Keratinocyte (primary cell): ENCODE measurements around the gene ATP12A. TPM values are rescaled to one million over a fixed set of nuclear protein-coding genes. Genes with fewer than 3 reads are reported as not detected.

Experiments used
- DNase-seq: peaks from one replicate; pipeline ENCODE4 v3.0.0-alpha.2; 2011; ENCODE audit warnings: low read depth, missing footprints, low spot score
- FAIRE-seq: peaks from 2 replicates; lab custom pipeline; 2011; peaks lifted over from hg19 to GRCh38; lab: Jason Lieb, UNC
- H2AFZ ChIP-seq: 2 replicates; pipeline ENCODE4 v1.6.0; 2012; ENCODE audit warnings: low read length, control low read depth, inconsistent platforms; ENCODE audit not compliant: control insufficient read depth
- H3K27ac ChIP-seq: 2 replicates; pipeline ENCODE4 v1.5.1; 2011; ENCODE audit warnings: low read length; ENCODE audit not compliant: control insufficient read depth, insufficient read depth
- H3K27me3 ChIP-seq: 3 replicates; pipeline ENCODE4 v1.6.0; 2011; ENCODE audit warnings: low read length; ENCODE audit not compliant: control insufficient read depth, insufficient read depth; ENCODE audit errors: extremely low read depth
- H3K36me3 ChIP-seq, 2 experiments: 2 replicates in 1 of 2; 3 replicates in 1 of 2; pipeline ENCODE4 v1.5.1; 2011; ENCODE audit warnings: low read length in 2 of 2, mild to moderate bottlenecking in 1 of 2; ENCODE audit not compliant: control insufficient read depth in 2 of 2, insufficient read depth in 2 of 2; ENCODE audit errors: extremely low read depth in 1 of 2
- H3K4me1 ChIP-seq: 3 replicates; pipeline ENCODE4 v1.5.1; 2011; ENCODE audit warnings: low read length; ENCODE audit not compliant: control insufficient read depth, insufficient read depth; ENCODE audit errors: extremely low read depth
- H3K4me2 ChIP-seq: 3 replicates; pipeline ENCODE4 v1.6.0; 2011; ENCODE audit warnings: low read depth, low read length; ENCODE audit not compliant: control insufficient read depth, insufficient read depth; ENCODE audit errors: extremely low read depth
- H3K4me3 ChIP-seq, 3 experiments: fragments of 200-600 bp in 1 of 3; sonication (generic) in 1 of 3; 2 replicates in 2 of 3; 3 replicates in 1 of 3; pipeline ENCODE4 v1.5.1; 2011 to 2016; ENCODE audit warnings: low read length in 3 of 3, mild to moderate bottlenecking in 3 of 3, control low read depth in 2 of 3, inconsistent platforms in 1 of 3, low read depth in 1 of 3, mixed read lengths in 1 of 3, mixed run types in 1 of 3, moderate library complexity in 1 of 3; ENCODE audit not compliant: control insufficient read depth in 2 of 3, insufficient read depth in 2 of 3; ENCODE audit errors: extremely low read depth in 1 of 3
- H3K79me2 ChIP-seq: 2 replicates; pipeline ENCODE4 v1.6.0; 2012; ENCODE audit warnings: low read length; ENCODE audit not compliant: control insufficient read depth, insufficient read depth
- H3K9ac ChIP-seq: 3 replicates; pipeline ENCODE4 v1.6.0; 2011; ENCODE audit warnings: low read length; ENCODE audit not compliant: control insufficient read depth, insufficient read depth; ENCODE audit errors: extremely low read depth
- H3K9me1 ChIP-seq: 3 replicates; pipeline ENCODE4 v1.6.0; 2011; ENCODE audit warnings: low read length; ENCODE audit not compliant: control insufficient read depth, insufficient read depth; ENCODE audit errors: extremely low read depth
- H3K9me3 ChIP-seq: 2 replicates; pipeline ENCODE4 v1.5.1; 2012; ENCODE audit warnings: low read depth, low read length; ENCODE audit not compliant: control insufficient read depth
- H4K20me1 ChIP-seq: 3 replicates; pipeline ENCODE4 v1.6.0; 2011; ENCODE audit warnings: low read length; ENCODE audit not compliant: control insufficient read depth, insufficient read depth; ENCODE audit errors: extremely low read depth
- CTCF ChIP-seq, 3 experiments: IDR thresholded peaks in 1 of 3; conservative IDR thresholded peaks in 1 of 3; optimal IDR thresholded peaks in 1 of 3; 2 replicates in 2 of 3; 3 replicates in 1 of 3; pipeline versions ENCODE3 to v1.5.1; 2011; ENCODE audit warnings: low read length in 3 of 3, mild to moderate bottlenecking in 3 of 3, moderate library complexity in 2 of 3, control low read depth in 1 of 3, inconsistent platforms in 1 of 3; ENCODE audit not compliant: insufficient read depth in 2 of 3; ENCODE audit errors: extremely low read depth in 1 of 3
- EZH2 ChIP-seq: IDR thresholded peaks from one replicate; pipeline ENCODE4 v1.6.1; 2012; ENCODE audit warnings: inconsistent platforms, mild to moderate bottlenecking, low read length, moderate library complexity
- dilution Hi-C: fragments of 300-500 bp; cut with MboI; formaldehyde crosslinking; loops from one replicate; pipeline ENCODE4 v1.7.0; 2020; ENCODE audit warnings: low sequenced_read_pairs; ENCODE audit not compliant: extremely low pct_ligation_motif_present
- polyA plus RNA-seq, 5 experiments: library from polyadenylated mRNA; depleted of rRNA in 3 of 5; stranded (reverse) in 3 of 5; stranded (forward) in 1 of 5; unstranded in 1 of 5; fragments of >200 nt; gene quantifications; 1 replicate in 1 of 5; 2 replicates in 3 of 5; 3 replicates in 1 of 5; pipeline versions ENCODE4 v1.2.1 to v1.2.3, GENCODE V29; 2011 to 2012; ENCODE audit warnings: missing spikeins in 2 of 5, low read depth in 1 of 5, low replicate concordance in 1 of 5

ATP12A gene
- polyA plus RNA-seq, 1 donor (not counting 4 experiments of a cell fraction or from before 2014, with no cell fraction given): 0.79 TPM

GRCh38 chr13:24683351-24683750 is 3.1 kb downstream of the ATP12A start:
- H3K4me1 ChIP-seq: peaks cover 20% of the 10 kb centered on the region
- no peak overlapping the region for H3K9ac ChIP-seq
- FAIRE-seq (peak; percentile 17), DNase-seq (no peak)
- peaks cover 3% of the 10 kb centered on the region for H3K27me3 ChIP-seq
- H3K36me3 ChIP-seq: no peaks in the 10 kb centered on the region
- H3K4me2 ChIP-seq: no peak overlapping the region
- H3K27ac ChIP-seq: no peak overlapping the region
- no peaks in the 10 kb centered on the region for H3K79me2 ChIP-seq
- no peaks in the 10 kb centered on the region for H3K9me3 ChIP-seq
- dilution Hi-C loops: no loop called here
- H3K9me1 ChIP-seq: no peaks in the 10 kb centered on the region
- no peak overlapping the region for H3K4me3 ChIP-seq
- TF ChIP-seq CTCF (optimal IDR thresholded peaks at IDR 0.05 in 1 of 3, IDR thresholded peaks at IDR 0.05 in 1 of 3, conservative IDR thresholded peaks at IDR 0.05 in 1 of 3; ENCODE audit: extremely low read depth in 1 of 3, insufficient read depth in 2 of 3, low read length in 3 of 3) (no peak), EZH2 (no peak)
- H4K20me1 ChIP-seq: no peaks in the 10 kb centered on the region
- no peak overlapping the region for H2AFZ ChIP-seq

- Histone ChIP-seq H3K4me2 (peak overlapping the region; percentile 46), H3K27me3 (peaks cover 3% of the 10 kb centered on the region), H4K20me1 (no peaks in the 10 kb centered on the region), H2AFZ (peak overlapping the region; percentile 64), H3K4me3 (peak overlapping the region in 1 of 3 experiments; percentile 33), H3K79me2 (no peaks in the 10 kb centered on the region), H3K36me3 (no peaks in the 10 kb centered on the region), H3K9ac (peak overlapping the region; percentile 18), H3K27ac (no peak overlapping the region), H3K9me1 (no peaks in the 10 kb centered on the region), H3K4me1 (peaks cover 27% of the 10 kb centered on the region), H3K9me3 (no peaks in the 10 kb centered on the region)
- peak; percentile 65 for FAIRE-seq
- dilution Hi-C loops: no loop called here
- no peak for DNase-seq
- TF ChIP-seq CTCF (optimal IDR thresholded peaks at IDR 0.05 in 1 of 3, IDR thresholded peaks at IDR 0.05 in 1 of 3, conservative IDR thresholded peaks at IDR 0.05 in 1 of 3; ENCODE audit: extremely low read depth in 1 of 3, insufficient read depth in 2 of 3, low read length in 3 of 3) (peak in 2 of 3 experiments; percentile 59 to 89), EZH2 (no peak)
These were observed 3.8 kb downstream of the ATP12A start for GRCh38 chr13:24683838-24684599.
